ENCODE data around the gene CACFD1.

CACFD1 gene

GRCh38 chr9:133457748-133458147 is 2.0 kb upstream of the CACFD1 start:
- Histone ChIP-seq H3K4me3 (ENCODE audit: low read length) (no peak overlapping the region), H3K4me2 (ENCODE audit: low read length) (no peak overlapping the region), H3K4me1 (ENCODE audit: control insufficient read depth, low read length) (peaks cover 24% of the 10 kb centered on the region), H3K79me2 (ENCODE audit: control insufficient read depth, low read length) (no peaks in the 10 kb centered on the region), H3K36me3 (ENCODE audit: control insufficient read depth, low read length) (no peaks in the 10 kb centered on the region), H3K9me3 (ENCODE audit: control insufficient read depth, insufficient read depth, low read length) (no peaks in the 10 kb centered on the region), H4K20me1 (ENCODE audit: control insufficient read depth, insufficient read depth, low read depth, low read length) (0 out of 2 replicates have a peak, but pooled peaks cover 5% of the 10 kb centered on the region), H3K27ac (ENCODE audit: low read depth, low read length) (no peak overlapping the region), H3F3A (ENCODE audit: control insufficient read depth, insufficient read depth) (0 out of 2 replicates have a peak, but pooled peaks cover 5% of the 10 kb centered on the region), H3K9me2 (replicated peaks; ENCODE audit: control insufficient read depth, low read length) (no peaks in the 10 kb centered on the region), H3K27me3 (ENCODE audit: control insufficient read depth, low read length) (peaks cover 15% of the 10 kb centered on the region)
- TF ChIP-seq CTCF (IDR thresholded peaks at IDR 0.05; ENCODE audit: low read depth, low read length, poor library complexity, severe bottlenecking) = no peak

GRCh38 chr9:133458643-133459312 is 1.0 kb upstream of the CACFD1 start:
- H3K36me3 ChIP-seq (ENCODE audit: control insufficient read depth, low read length) = no peaks in the 10 kb centered on the region
- H3K4me1 ChIP-seq (ENCODE audit: control insufficient read depth, low read length) = peaks cover 24% of the 10 kb centered on the region
- peak overlapping the region; percentile 87 for H3K4me3 ChIP-seq (ENCODE audit: low read length)
- no peaks in the 10 kb centered on the region for H3K9me2 ChIP-seq (replicated peaks; ENCODE audit: control insufficient read depth, low read length)
- no peak overlapping the region for H3K27ac ChIP-seq (ENCODE audit: low read depth, low read length)
- peaks cover 15% of the 10 kb centered on the region for H3K27me3 ChIP-seq (ENCODE audit: control insufficient read depth, low read length)
- H3K79me2 ChIP-seq (ENCODE audit: control insufficient read depth, low read length) = no peaks in the 10 kb centered on the region
- 0 out of 2 replicates have a peak, but pooled peaks cover 5% of the 10 kb centered on the region for H3F3A ChIP-seq (ENCODE audit: control insufficient read depth, insufficient read depth)
- no peaks in the 10 kb centered on the region for H3K9me3 ChIP-seq (ENCODE audit: control insufficient read depth, insufficient read depth, low read length)
- H3K4me2 ChIP-seq (ENCODE audit: low read length) = peak overlapping the region; percentile 95
- 0 out of 2 replicates have a peak, but pooled peaks cover 5% of the 10 kb centered on the region for H4K20me1 ChIP-seq (ENCODE audit: control insufficient read depth, insufficient read depth, low read depth, low read length)
- TF ChIP-seq EZH2phosphoT487 (IDR thresholded peaks at IDR 0.05; ENCODE audit: borderline replicate concordance, low read length) = no peak
- TF ChIP-seq CTCF (IDR thresholded peaks at IDR 0.05; ENCODE audit: low read depth, low read length, poor library complexity, severe bottlenecking) = no peak

GRCh38 chr9:133460405-133461175 is 812 bp downstream of the CACFD1 start:
- H3K79me2 ChIP-seq (ENCODE audit: control insufficient read depth, low read length) = no peaks in the 10 kb centered on the region
- peak overlapping the region; percentile 95 for H3K4me2 ChIP-seq (ENCODE audit: low read length)
- no peaks in the 10 kb centered on the region for H3K36me3 ChIP-seq (ENCODE audit: control insufficient read depth, low read length)
- TF ChIP-seq EZH2phosphoT487 (IDR thresholded peaks at IDR 0.05; ENCODE audit: borderline replicate concordance, low read length) (no peak), CTCF (IDR thresholded peaks at IDR 0.05; ENCODE audit: low read depth, low read length, poor library complexity, severe bottlenecking) (no peak)
- H3K9me2 ChIP-seq (replicated peaks; ENCODE audit: control insufficient read depth, low read length) = no peaks in the 10 kb centered on the region
- 0 out of 2 replicates have a peak overlapping the region, but pooled peaks have one; percentile 7 for H3K27ac ChIP-seq (ENCODE audit: low read depth, low read length)
- H3K9me3 ChIP-seq (ENCODE audit: control insufficient read depth, insufficient read depth, low read length) = no peaks in the 10 kb centered on the region
- H3F3A ChIP-seq (ENCODE audit: control insufficient read depth, insufficient read depth) = 0 out of 2 replicates have a peak, but pooled peaks cover 5% of the 10 kb centered on the region
- peaks cover 26% of the 10 kb centered on the region for H3K27me3 ChIP-seq (ENCODE audit: control insufficient read depth, low read length)
- H3K4me1 ChIP-seq (ENCODE audit: control insufficient read depth, low read length) = peaks cover 24% of the 10 kb centered on the region
- peak overlapping the region; percentile 87 for H3K4me3 ChIP-seq (ENCODE audit: low read length)
- H4K20me1 ChIP-seq (ENCODE audit: control insufficient read depth, insufficient read depth, low read depth, low read length) = 0 out of 2 replicates have a peak, but pooled peaks cover 5% of the 10 kb centered on the region

All from DOHH2 (cell line).